ENCODE data around the gene ATM. TPM values are rescaled to one million over a fixed set of nuclear protein-coding genes. Genes with fewer than 3 reads are reported as not detected.

ATM gene
- polyA plus RNA-seq, 4 donors: 53.2 to 66.9 (median 58.7) TPM

Other genes starting within 250 kb of the ATM start
- 10 to 100 TPM; 37.9 to 49.4 (median 47.5) TPM for gene CUL5, start 214.2 kb upstream of the ATM start, polyA plus RNA-seq (ENCODE audit: insufficient read length in 4 of 4)
- 100 to 1,000 TPM in 2 of 4 donors, 10 to 100 TPM in 2; 84.1 to 115 (median 96.3) TPM for gene ACAT1, start 101.5 kb upstream of the ATM start, polyA plus RNA-seq (ENCODE audit: insufficient read length in 4 of 4)
- 10 to 100 TPM; 15.7 to 21.5 (median 20.0) TPM for gene NPAT, start 429 bp upstream of the ATM start, polyA plus RNA-seq (ENCODE audit: insufficient read length in 4 of 4)
- 1 to 10 TPM; 2.0 to 3.5 (median 2.5) TPM for gene C11orf65, start 244.5 kb downstream of the ATM start, polyA plus RNA-seq (ENCODE audit: insufficient read length in 4 of 4)

Data from right renal pelvis (tissue), 4 donors.